Bronchial epithelial cell (primary cell): ENCODE measurements around the gene POU4F3. TPM values are rescaled to one million over a fixed set of nuclear protein-coding genes. Genes with fewer than 3 reads are reported as not detected.

Experiments
- DNase-seq: peaks from one replicate; pipeline ENCODE4 v3.0.0-alpha.2; 2010; ENCODE audit warnings: low read depth
- FAIRE-seq: peaks from 2 replicates; lab custom pipeline; 2011; peaks lifted over from hg19 to GRCh38; lab: Jason Lieb, UNC
- H3K27me3 ChIP-seq: 2 replicates; pipeline ENCODE4 v1.5.1; 2011; ENCODE audit warnings: low read length; ENCODE audit not compliant: control insufficient read depth, insufficient read depth
- H3K36me3 ChIP-seq: 2 replicates; pipeline ENCODE4 v1.5.1; 2011; ENCODE audit warnings: low read length; ENCODE audit not compliant: control insufficient read depth, insufficient read depth
- H3K4me3 ChIP-seq: 2 replicates; pipeline ENCODE4 v1.5.1; 2011; ENCODE audit warnings: mild to moderate bottlenecking, low read depth, low read length, control low read depth
- total RNA-seq: library from RNA; depleted of rRNA; stranded (reverse); fragments of >200 nt; gene quantifications from 2 replicates; pipeline ENCODE4 v1.2.1, GENCODE V29; 2014
- TF ChIP-seq, protein P1 (sequence below): IDR thresholded peaks from 2 replicates; pipeline ENCODE4 v1.5.1; 2011; ENCODE audit warnings: mild to moderate bottlenecking, moderate library complexity, low read length, control low read depth, inconsistent platforms; ENCODE audit not compliant: insufficient read depth, severe bottlenecking

Gene POU4F3
- total RNA-seq, 1 donor from 2014 or later: not detected

DNA sequence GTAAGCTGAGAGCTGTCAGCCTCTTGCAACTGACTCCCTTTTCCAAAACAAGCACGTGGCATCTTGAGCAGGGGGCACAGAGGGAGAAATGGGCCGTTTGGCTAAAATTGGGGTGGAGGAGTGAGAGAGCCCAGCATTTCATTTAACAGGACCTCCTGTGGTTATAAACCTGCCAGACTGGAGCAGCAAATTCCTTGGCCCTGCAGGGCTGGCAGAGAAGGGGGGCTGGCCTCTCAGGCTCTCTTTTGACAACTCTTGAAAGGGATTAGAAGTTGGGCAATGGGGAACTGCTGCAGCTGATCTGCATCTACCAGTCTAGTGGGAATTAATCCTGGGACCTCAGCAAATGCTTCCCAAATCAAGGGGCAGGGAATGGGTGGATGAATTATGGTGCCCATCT lies 7.2 kb upstream of the POU4F3 start:
- no peak overlapping the region for H3K4me3 ChIP-seq
- peaks cover 29% of the 10 kb centered on the region for H3K27me3 ChIP-seq
- no peak for FAIRE-seq
- no peaks in the 10 kb centered on the region for H3K36me3 ChIP-seq
- TF ChIP-seq, protein P1, sequence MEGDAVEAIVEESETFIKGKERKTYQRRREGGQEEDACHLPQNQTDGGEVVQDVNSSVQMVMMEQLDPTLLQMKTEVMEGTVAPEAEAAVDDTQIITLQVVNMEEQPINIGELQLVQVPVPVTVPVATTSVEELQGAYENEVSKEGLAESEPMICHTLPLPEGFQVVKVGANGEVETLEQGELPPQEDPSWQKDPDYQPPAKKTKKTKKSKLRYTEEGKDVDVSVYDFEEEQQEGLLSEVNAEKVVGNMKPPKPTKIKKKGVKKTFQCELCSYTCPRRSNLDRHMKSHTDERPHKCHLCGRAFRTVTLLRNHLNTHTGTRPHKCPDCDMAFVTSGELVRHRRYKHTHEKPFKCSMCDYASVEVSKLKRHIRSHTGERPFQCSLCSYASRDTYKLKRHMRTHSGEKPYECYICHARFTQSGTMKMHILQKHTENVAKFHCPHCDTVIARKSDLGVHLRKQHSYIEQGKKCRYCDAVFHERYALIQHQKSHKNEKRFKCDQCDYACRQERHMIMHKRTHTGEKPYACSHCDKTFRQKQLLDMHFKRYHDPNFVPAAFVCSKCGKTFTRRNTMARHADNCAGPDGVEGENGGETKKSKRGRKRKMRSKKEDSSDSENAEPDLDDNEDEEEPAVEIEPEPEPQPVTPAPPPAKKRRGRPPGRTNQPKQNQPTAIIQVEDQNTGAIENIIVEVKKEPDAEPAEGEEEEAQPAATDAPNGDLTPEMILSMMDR: no peak
- no peak for DNase-seq

DNA sequence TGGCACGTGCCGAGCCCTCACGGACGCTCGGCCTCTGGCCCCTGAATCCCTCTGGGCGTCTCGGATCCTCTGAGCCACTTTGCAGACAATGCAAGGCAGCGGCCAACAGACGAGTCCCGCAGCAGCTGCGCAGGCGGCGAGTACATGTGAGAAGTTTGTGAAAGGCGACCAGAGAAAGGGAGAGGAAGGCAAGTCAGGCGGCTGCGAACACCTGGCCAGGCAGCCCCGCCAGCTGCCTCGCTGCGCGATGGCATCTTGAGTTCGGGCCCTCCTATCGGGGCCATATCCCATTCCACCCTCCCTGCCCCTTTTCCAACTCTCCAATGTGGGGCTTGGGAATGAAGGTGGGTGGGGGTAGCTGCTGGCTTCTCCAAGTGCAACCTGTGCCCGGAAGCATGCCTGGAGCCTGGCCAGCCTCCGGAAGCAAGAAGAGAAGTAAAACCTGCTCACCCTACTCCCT lies 4.5 kb upstream of the POU4F3 start:
- no peak for FAIRE-seq
- no peaks in the 10 kb centered on the region for H3K36me3 ChIP-seq
- no peak for DNase-seq
- TF ChIP-seq, protein P1: no peak
- H3K4me3 ChIP-seq: no peak overlapping the region
- H3K27me3 ChIP-seq: peaks cover 45% of the 10 kb centered on the region

DNA sequence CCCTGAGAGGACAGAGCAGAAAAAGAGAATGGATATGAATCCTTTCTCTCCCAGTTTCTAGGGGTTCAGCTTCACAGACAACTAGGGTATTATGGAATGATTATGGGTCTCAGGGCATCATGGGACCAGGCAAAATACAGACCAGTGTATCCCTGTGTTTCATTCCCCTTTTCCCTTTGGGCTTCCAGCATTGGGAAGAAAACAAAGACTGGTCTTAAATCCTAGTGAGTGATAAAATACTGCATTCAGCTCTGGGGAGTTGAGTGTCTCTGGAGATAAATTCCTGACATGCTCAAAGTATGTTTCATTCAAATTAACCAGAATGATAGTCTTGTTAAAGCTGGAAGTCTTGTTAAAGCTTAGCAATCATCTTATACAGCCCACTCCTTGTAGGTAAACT lies 2.4 kb upstream of the POU4F3 start:
- DNase-seq: no peak
- no peak for FAIRE-seq
- H3K4me3 ChIP-seq: no peak overlapping the region
- TF ChIP-seq, protein P1: no peak
- H3K27me3 ChIP-seq: peaks cover 60% of the 10 kb centered on the region
- no peaks in the 10 kb centered on the region for H3K36me3 ChIP-seq

DNA sequence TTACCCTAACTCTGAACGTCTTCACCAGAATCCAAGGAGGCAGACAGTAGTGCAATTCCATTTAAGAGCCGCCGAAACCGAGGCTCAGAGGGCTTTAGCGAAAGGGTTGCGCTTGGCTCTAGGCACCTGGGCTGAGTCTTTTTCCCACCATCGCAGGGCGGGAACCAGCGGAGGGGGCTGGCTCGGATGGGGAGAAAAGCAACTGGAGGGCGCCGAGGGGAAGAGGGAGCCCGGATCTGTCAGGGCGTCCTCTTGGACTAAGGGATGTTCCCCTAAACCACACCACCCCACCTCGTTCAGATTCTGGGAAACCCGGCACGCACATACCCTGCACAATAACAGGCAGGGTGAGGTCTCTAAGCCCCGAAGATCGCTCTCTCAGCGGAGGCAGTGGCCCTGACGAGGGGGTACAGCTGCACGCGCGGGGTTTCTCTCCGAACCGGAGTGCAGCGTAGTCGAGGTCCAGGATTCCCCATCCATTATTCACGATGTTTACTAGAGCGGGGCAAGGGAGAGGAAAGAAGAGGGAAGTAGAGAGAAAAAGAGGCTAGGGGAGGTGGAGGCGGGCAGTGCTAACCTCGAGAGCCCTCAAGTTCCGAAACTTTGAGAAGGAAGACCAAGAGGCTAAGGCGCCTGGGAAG lies 1.3 kb upstream of the POU4F3 start:
- no peak overlapping the region for H3K4me3 ChIP-seq
- DNase-seq: no peak
- FAIRE-seq: no peak
- TF ChIP-seq, protein P1: no peak
- H3K36me3 ChIP-seq: no peaks in the 10 kb centered on the region
- peaks cover 68% of the 10 kb centered on the region for H3K27me3 ChIP-seq

DNA sequence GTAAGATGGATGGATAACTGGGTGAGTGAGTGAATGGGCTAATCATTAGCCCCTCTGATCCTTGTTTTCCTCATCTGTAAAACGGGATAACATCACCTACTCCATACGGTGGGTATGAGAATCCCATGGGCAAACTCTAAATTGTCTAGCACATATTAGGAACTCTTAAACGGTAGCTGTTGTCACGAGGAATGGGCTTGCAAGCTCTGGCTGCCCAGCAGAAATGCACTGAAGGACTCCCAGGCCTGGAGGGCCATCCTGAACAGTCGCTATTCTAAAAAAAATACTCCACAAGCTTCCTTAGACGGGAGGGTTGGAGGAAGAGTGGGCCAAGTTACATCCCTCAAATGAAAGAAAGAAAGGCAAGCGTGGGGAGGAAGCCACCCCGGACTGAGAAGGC lies 711 bp upstream of the POU4F3 start:
- TF ChIP-seq, protein P1: no peak
- FAIRE-seq (no peak), DNase-seq (no peak)
- Histone ChIP-seq H3K4me3 (no peak overlapping the region), H3K36me3 (no peaks in the 10 kb centered on the region), H3K27me3 (peaks cover 72% of the 10 kb centered on the region)
